Measurements from ENCODE around the gene ARHGAP5.

Gene ARHGAP5

GRCh38 chr14:32205984-32206383, 128.9 kb downstream of the ARHGAP5 start:
- no peak for DNase-seq (ENCODE audit: low read depth in 2 of 3, low spot score in 2 of 3)

- DNase-seq (ENCODE audit: low read depth in 2 of 3, low spot score in 2 of 3), result no peak
Observed at GRCh38 chr14:32206552-32206951, 129.4 kb downstream of the ARHGAP5 start.

- DNase-seq (ENCODE audit: low read depth in 2 of 3, low spot score in 2 of 3), result no peak
Observed at GRCh38 chr14:32208490-32208889, 131.4 kb downstream of the ARHGAP5 start.

Data from activated CD8-positive, alpha-beta memory T cell treated with anti-CD3 and anti-CD28 coated beads for 48 hours (primary cell).